AG04450 (cell line): Measurements from ENCODE around the gene ELAVL2. TPM values are rescaled to one million over a fixed set of nuclear protein-coding genes. Genes with fewer than 3 reads are reported as not detected.
A peak's percentile ranks its signal among the peaks of the same experiment; 100 is the strongest.

Experiments used
- CTCF ChIA-PET: fragments of 300-600, 350-600 bp; formaldehyde crosslinking; extraction: SDS; loops from one replicate; lab custom pipeline; 2022; ENCODE audit warnings: antibody characterized with exemption, inconsistent platforms; lab: Charles Lee
- POLR2A ChIA-PET: fragments of 350-600 bp; formaldehyde crosslinking; extraction: SDS; loops from one replicate; lab custom pipeline; 2021; ENCODE audit warnings: antibody characterized with exemption, inconsistent platforms; lab: Yijun Ruan, JAX
- DNase-seq: peaks from one replicate; pipeline ENCODE4 v3.0.0-alpha.2; 2011; ENCODE audit warnings: low read depth, low spot score
- H3K27ac ChIP-seq: one replicate; pipeline ENCODE4 v1.5.1; 2012; ENCODE audit warnings: low read depth, low read length, control low read depth
- H3K27me3 ChIP-seq: one replicate; pipeline ENCODE4 v1.6.0; 2012; ENCODE audit warnings: low read length; ENCODE audit not compliant: control insufficient read depth, insufficient read depth
- H3K4me3 ChIP-seq: 2 replicates; pipeline ENCODE4 v1.5.1; 2011; ENCODE audit warnings: mild to moderate bottlenecking, low read depth, low read length, control low read depth
- H3K9me3 ChIP-seq: 2 replicates; pipeline ENCODE4 v1.5.1; 2012; ENCODE audit warnings: low read length; ENCODE audit not compliant: control insufficient read depth, insufficient read depth
- polyA plus RNA-seq: library from polyadenylated mRNA; depleted of rRNA; stranded (reverse); fragments of >200 nt; gene quantifications from 2 replicates; pipeline ENCODE4 v1.2.3, GENCODE V29; 2011
- TF ChIP-seq, protein P1 (sequence below): IDR thresholded peaks from 2 replicates; pipeline ENCODE4 v1.5.1; 2011; ENCODE audit warnings: low read depth, low read length, control low read depth, inconsistent platforms

The ELAVL2 gene
- polyA plus RNA-seq, 1 experiment: 0.04 TPM

DNA sequence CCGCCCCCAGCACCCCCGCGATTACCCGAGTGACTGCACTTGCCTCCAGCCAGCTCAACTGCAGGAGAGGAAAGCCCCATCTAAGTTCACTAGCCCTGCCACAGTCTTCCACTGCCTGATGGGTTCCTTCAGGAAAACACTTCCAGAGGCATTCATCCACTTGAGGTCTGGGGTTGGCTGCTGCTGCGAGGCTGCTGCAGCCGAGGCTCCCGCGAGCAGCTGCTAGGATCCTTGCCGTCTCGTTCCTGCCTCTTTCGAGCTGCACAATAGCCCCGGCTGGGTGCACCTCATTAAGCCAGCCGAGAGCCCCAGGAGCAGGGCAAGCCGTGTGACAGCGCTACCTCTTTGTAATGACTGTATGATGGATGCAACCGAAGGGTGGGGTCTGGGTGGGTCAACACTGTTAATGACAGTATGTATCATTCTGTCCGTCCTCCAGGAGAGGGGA, 24.2 kb upstream of the ELAVL2 start:
- H3K9me3 ChIP-seq: peaks cover 14% of the 10 kb centered on the region; the same call in 1 of the 2 replicates
- no peak for DNase-seq
- ChIA-PET POLR2A (no interaction called here), CTCF (no interaction called here)
- TF ChIP-seq, protein P1, sequence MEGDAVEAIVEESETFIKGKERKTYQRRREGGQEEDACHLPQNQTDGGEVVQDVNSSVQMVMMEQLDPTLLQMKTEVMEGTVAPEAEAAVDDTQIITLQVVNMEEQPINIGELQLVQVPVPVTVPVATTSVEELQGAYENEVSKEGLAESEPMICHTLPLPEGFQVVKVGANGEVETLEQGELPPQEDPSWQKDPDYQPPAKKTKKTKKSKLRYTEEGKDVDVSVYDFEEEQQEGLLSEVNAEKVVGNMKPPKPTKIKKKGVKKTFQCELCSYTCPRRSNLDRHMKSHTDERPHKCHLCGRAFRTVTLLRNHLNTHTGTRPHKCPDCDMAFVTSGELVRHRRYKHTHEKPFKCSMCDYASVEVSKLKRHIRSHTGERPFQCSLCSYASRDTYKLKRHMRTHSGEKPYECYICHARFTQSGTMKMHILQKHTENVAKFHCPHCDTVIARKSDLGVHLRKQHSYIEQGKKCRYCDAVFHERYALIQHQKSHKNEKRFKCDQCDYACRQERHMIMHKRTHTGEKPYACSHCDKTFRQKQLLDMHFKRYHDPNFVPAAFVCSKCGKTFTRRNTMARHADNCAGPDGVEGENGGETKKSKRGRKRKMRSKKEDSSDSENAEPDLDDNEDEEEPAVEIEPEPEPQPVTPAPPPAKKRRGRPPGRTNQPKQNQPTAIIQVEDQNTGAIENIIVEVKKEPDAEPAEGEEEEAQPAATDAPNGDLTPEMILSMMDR: no peak
- H3K27ac ChIP-seq: no peak overlapping the region
- H3K4me3 ChIP-seq: no peak overlapping the region
- H3K27me3 ChIP-seq: no peaks in the 10 kb centered on the region

DNA sequence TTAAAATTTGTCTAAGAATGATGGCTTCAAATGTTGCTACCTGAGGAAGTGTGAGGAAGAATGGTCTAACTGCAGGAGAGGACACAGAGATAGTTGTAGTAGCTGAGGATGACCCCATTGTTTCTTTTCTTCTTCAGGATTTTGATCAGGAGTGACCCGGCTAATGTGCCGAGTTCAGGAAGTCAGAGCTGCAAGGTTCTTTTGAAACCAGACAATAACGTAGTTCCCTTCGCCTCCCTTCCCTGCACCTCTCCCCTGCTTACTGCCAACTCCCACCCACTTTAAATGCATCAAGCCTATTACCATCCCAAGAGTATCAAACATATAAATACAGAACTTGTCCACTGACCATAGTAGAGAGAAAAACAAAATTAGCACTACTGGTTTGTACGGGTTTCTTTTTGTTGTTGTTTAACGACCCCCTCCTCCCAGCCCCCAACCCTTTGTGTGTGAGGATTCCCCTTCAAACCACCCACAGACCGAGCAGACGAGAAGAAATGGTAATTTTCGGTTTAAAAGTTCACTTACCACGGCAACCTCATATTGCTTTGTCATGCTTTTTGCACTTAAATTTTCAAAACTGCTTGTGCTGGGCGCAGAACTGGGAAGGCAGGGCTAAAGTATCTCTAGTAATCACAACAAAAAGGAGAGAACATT, 23.5 kb upstream of the ELAVL2 start:
- ChIA-PET POLR2A (no interaction called here), CTCF (no interaction called here)
- DNase-seq: no peak
- Histone ChIP-seq H3K27me3 (no peaks in the 10 kb centered on the region), H3K4me3 (no peak overlapping the region), H3K27ac (no peak overlapping the region), H3K9me3 (peaks cover 11% of the 10 kb centered on the region; the same call in 1 of the 2 replicates)
- TF ChIP-seq, protein P1: no peak

DNA sequence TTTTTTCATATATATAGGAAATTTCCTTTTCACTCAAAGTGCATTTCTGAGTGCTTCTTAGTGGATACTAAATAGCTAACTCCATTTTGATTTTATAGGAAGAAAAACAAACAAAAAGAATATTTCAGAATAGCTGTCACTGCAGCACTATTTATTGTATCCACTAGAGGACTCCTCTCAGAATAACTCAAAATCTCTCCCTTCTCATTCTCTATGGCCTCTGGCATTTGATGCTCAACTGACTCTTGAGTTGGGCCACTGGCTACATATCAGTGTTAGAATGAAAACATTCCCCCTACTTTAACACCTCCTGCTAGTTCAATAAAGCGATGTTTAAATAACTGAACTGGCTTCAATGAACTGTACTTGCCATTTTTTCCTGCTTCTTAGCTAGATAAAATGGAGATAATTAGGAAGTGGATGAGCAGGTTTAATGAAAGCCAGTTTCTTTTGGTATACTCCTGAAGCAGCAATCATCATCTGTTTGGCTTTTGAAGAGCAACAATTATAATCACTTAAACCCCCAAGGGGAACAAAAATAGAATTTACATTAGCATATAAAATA, 16.6 kb upstream of the ELAVL2 start:
- Histone ChIP-seq H3K27me3 (no peaks in the 10 kb centered on the region), H3K9me3 (no peaks in the 10 kb centered on the region), H3K4me3 (no peak overlapping the region), H3K27ac (no peak overlapping the region)
- ChIA-PET CTCF (no interaction called here), POLR2A (no interaction called here)
- DNase-seq: no peak
- TF ChIP-seq, protein P1: no peak

DNA sequence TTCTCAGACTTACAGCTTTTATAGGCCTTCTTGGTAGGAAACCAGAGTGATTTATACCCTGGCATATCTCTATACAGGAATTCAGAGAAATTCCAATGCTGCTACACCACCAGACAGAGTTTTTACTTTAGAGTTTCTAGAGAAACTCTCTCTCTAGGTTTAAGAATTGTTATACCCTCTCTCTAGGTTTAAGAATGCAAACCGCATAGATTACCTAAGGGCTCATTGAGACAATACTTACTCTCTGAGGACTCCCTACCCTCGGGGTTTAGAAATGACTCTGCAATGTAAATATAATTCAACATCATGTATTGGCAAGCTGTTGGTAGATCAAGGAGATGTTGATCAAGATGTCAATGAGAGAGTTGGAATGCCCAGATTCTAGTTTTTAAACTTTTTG, 15.3 kb upstream of the ELAVL2 start:
- Histone ChIP-seq H3K27me3 (no peaks in the 10 kb centered on the region), H3K4me3 (no peak overlapping the region), H3K27ac (no peak overlapping the region), H3K9me3 (no peaks in the 10 kb centered on the region)
- ChIA-PET POLR2A (no interaction called here), CTCF (no interaction called here)
- TF ChIP-seq, protein P1: no peak
- DNase-seq: no peak

DNA sequence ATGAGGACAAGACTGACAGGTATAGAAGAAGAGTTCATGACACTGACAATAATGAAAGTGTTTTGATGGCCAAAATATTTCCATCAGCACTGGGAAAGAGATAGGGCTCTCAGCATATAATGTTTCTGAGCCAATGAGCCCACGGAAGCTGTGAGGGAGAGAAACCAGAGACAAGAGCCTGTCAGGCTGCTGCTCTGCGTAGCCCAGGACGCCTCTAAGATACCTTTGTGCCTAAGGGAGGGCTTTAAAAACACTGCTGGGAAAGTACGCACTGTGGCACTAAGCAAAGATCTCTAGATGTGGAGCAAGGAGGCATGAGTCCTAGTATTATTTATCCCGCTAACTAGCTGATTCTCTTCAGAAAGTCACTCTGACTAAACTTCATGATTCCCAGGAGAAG, 11.0 kb upstream of the ELAVL2 start:
- Histone ChIP-seq H3K9me3 (no peaks in the 10 kb centered on the region), H3K4me3 (no peak overlapping the region), H3K27ac (peak overlapping the region; percentile 11), H3K27me3 (no peaks in the 10 kb centered on the region)
- no peak for DNase-seq
- CTCF ChIA-PET: interaction anchor here (0.6 kb wide), 1 partner anchor 654 kb away, joined by 3 read pairs; no protein-coding TSS in a partner anchor
- POLR2A ChIA-PET: no interaction called here
- TF ChIP-seq, protein P1: no peak
